Measurements from ENCODE around the gene VPS35L. TPM values are rescaled to one million over a fixed set of nuclear protein-coding genes. Genes with fewer than 3 reads are reported as not detected.

The VPS35L gene
- total RNA-seq, 2 donors from 2014 or later: 58.8 to 74.0 TPM

DNA sequence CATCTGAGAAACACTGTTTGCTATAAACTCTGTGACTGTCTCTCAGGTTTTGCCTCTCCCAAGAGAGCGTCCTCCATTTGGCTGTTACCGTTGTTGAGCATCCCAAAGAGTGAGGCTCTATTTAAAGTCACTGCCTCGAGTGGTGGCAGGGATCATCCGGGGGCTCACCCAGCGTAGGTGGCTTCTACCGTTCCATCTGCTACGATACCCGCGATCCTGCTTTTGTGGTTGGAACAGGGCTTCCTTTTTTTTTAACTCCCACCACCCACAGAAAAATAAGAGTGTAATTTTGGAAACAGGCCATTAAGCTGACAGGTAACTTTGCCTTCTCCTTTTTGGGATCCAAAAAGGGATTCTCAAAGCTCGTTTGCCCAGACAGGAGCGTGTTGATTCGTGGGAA, 126.1 kb downstream of the VPS35L start:
- 72% methylated on average over 12 of the region's 12 CpGs for WGBS
- TF ChIP-seq, protein P1, sequence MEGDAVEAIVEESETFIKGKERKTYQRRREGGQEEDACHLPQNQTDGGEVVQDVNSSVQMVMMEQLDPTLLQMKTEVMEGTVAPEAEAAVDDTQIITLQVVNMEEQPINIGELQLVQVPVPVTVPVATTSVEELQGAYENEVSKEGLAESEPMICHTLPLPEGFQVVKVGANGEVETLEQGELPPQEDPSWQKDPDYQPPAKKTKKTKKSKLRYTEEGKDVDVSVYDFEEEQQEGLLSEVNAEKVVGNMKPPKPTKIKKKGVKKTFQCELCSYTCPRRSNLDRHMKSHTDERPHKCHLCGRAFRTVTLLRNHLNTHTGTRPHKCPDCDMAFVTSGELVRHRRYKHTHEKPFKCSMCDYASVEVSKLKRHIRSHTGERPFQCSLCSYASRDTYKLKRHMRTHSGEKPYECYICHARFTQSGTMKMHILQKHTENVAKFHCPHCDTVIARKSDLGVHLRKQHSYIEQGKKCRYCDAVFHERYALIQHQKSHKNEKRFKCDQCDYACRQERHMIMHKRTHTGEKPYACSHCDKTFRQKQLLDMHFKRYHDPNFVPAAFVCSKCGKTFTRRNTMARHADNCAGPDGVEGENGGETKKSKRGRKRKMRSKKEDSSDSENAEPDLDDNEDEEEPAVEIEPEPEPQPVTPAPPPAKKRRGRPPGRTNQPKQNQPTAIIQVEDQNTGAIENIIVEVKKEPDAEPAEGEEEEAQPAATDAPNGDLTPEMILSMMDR (IDR thresholded peaks at IDR 0.05): no peak
- TF ChIP-seq POLR2AphosphoS5 (IDR thresholded peaks at IDR 0.05) (no peak), POLR2A (IDR thresholded peaks at IDR 0.05) (no peak)
- Histone ChIP-seq H3K4me1 (replicated peaks) (no peaks in the 10 kb centered on the region), H3K36me3 (peaks cover 0 to 4% of the 10 kb centered on the region in 2 donors), H3K4me3 (no peak overlapping the region), H3K9me3 (no peaks in the 10 kb centered on the region), H3K27ac (no peak overlapping the region), H3K27me3 (replicated peaks; ENCODE audit: insufficient read depth) (no peaks in the 10 kb centered on the region)
- DNase-seq (ENCODE audit: low spot score): no peak
- intact Hi-C loops (cut with DNase I): no loop called here

DNA sequence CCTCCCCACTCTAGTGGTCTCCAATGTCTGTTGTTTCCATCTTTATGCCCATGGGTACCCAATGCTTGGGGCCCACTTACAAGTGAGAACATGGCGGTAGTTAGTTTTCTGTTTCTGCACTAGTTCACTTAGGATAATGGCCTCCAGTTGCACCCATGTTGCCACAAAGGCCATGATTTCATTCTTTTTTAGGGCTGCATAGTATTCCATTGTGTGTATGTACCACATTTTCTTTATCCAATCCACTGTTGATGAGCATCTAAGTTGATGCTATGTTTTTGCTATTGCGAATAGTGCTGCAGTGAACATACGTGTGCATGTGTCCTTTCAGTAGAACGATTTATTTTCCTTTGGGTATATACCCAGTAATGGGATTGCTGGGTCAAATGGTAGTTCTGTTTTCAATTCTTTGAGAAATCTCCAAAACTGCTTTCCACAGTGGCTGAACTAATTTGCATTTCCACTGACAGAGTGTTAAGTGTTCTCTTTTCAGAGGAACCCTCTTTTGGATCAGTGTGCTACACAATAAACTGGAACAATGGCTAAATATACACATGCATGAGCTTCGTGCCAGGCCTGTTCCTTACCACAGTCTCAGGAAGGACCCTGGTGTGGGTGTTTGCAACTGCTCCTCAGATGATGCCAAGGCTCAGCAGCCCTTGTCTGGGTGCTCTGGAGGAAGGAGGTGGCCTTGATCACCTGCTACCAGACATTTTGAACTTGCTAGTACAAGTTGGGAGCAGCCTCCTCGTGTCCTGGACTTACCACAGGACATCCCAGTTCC, 128.1 kb downstream of the VPS35L start:
- no peaks in the 10 kb centered on the region for H3K27me3 ChIP-seq (replicated peaks; ENCODE audit: insufficient read depth)
- WGBS: 92% methylated on average over 6 of the region's 6 CpGs
- no peak overlapping the region for H3K27ac ChIP-seq
- DNase-seq (ENCODE audit: low spot score): no peak
- no peak for TF ChIP-seq POLR2A (IDR thresholded peaks at IDR 0.05)
- TF ChIP-seq POLR2AphosphoS5 (IDR thresholded peaks at IDR 0.05): no peak
- TF ChIP-seq, protein P1 (IDR thresholded peaks at IDR 0.05): no peak
- intact Hi-C loops (cut with DNase I): no loop called here
- H3K9me3 ChIP-seq: no peaks in the 10 kb centered on the region
- H3K36me3 ChIP-seq: peaks cover 0 to 4% of the 10 kb centered on the region in 2 donors
- H3K4me3 ChIP-seq: no peak overlapping the region
- H3K4me1 ChIP-seq (replicated peaks): no peaks in the 10 kb centered on the region

DNA sequence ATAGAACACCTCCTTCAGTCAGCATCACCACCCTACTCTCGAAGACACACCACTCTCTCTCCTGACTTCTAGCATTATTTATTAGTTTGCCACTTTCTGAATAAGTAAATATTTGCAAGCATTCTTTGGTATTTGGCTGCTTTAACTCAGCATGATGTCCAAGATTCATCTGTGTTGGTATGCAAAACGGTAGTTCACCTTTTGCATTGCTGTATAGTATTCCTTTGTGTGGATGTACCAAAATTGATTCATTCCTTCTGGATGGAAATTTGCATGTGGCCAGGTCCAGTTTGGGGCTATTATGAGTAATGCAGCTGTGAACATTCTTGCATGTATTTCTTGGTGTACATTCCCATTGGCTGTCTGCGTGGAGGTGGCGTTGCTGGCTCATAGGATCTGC, 129.7 kb downstream of the VPS35L start:
- peaks cover 0 to 4% of the 10 kb centered on the region in 2 donors for H3K36me3 ChIP-seq
- no peak for DNase-seq (ENCODE audit: low spot score)
- intact Hi-C loops (cut with DNase I): no loop called here
- TF ChIP-seq POLR2AphosphoS5 (IDR thresholded peaks at IDR 0.05) (no peak), POLR2A (IDR thresholded peaks at IDR 0.05) (no peak)
- TF ChIP-seq, protein P1 (IDR thresholded peaks at IDR 0.05): no peak
- H3K9me3 ChIP-seq: no peaks in the 10 kb centered on the region
- H3K27me3 ChIP-seq (replicated peaks; ENCODE audit: insufficient read depth): no peaks in the 10 kb centered on the region
- 98% methylated on average over 4 of the region's 4 CpGs for WGBS
- no peak overlapping the region for H3K4me3 ChIP-seq
- no peak overlapping the region for H3K27ac ChIP-seq
- H3K4me1 ChIP-seq (replicated peaks): no peaks in the 10 kb centered on the region

DNA sequence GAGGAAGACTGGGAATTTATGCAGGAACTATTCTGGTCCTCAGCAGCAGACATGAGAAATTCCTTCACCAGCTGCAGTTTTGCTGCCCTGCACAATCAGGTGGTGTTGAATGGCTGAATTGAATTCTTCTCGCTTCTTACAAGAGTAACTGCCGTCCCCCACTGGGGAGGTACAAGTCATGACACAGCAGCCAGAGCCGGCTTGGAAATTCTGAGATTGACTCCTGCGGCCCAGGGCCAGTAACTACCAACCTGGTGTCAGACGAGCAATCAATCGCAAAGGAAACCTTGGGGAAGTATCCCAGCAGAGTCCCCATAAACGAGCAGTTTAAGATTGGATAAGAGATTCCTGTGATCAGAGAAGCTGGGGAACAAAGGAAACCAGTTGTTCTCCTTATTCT, 131.8 kb downstream of the VPS35L start:
- Histone ChIP-seq H3K4me3 (no peak overlapping the region), H3K4me1 (replicated peaks) (no peaks in the 10 kb centered on the region), H3K9me3 (no peaks in the 10 kb centered on the region), H3K36me3 (peaks cover 0 to 2% of the 10 kb centered on the region in 2 donors), H3K27ac (no peak overlapping the region), H3K27me3 (replicated peaks; ENCODE audit: insufficient read depth) (no peaks in the 10 kb centered on the region)
- DNase-seq (ENCODE audit: low spot score): no peak
- 44% methylated on average over 7 of the region's 7 CpGs for WGBS
- TF ChIP-seq, protein P1 (IDR thresholded peaks at IDR 0.05): no peak
- TF ChIP-seq POLR2AphosphoS5 (IDR thresholded peaks at IDR 0.05) (no peak), POLR2A (IDR thresholded peaks at IDR 0.05) (no peak)
- intact Hi-C loops (cut with DNase I): no loop called here

All from prostate gland (tissue), 2 donors.